MM.1S (cell line): ENCODE measurements around the gene ZIM2.

Experiments used
- DNase-seq: peaks from one replicate; pipeline ENCODE4 v3.0.0-alpha.2; 2015
- H2AFZ ChIP-seq: fragments of 300-600 bp; sonication (generic); 2 replicates; pipeline ENCODE4 v1.6.0; 2016; ENCODE audit warnings: antibody characterized with exemption, low read length
- H3F3A ChIP-seq: fragments of 300-600 bp; sonication (generic); 2 replicates; pipeline ENCODE4 v1.6.1; 2016; ENCODE audit warnings: mild to moderate bottlenecking, antibody characterized with exemption, low read length, moderate library complexity, mixed read lengths; ENCODE audit not compliant: insufficient read depth
- H3K27ac ChIP-seq: fragments of 300-600 bp; sonication (generic); 2 replicates; pipeline ENCODE4 v1.5.1; 2016; ENCODE audit warnings: mild to moderate bottlenecking, low read length
- H3K27me3 ChIP-seq: fragments of 300-600 bp; sonication (generic); replicated peaks from 2 replicates; pipeline ENCODE4 v1.6.0; 2016; ENCODE audit warnings: low read length; ENCODE audit not compliant: insufficient read depth
- H3K36me3 ChIP-seq: fragments of 300-600 bp; sonication (generic); replicated peaks from 2 replicates; pipeline ENCODE4 v1.6.1; 2016; ENCODE audit warnings: mild to moderate bottlenecking, low read length, mixed read lengths; ENCODE audit not compliant: insufficient read depth
- H3K4me1 ChIP-seq: fragments of 300-600 bp; sonication (generic); 2 replicates; pipeline ENCODE4 v1.6.1; 2016; ENCODE audit warnings: low read length, mixed read lengths
- H3K4me2 ChIP-seq: fragments of 300-600 bp; sonication (generic); 2 replicates; pipeline ENCODE4 v1.6.0; 2016; ENCODE audit warnings: low read depth, low read length
- H3K4me3 ChIP-seq: fragments of 300-600 bp; sonication (generic); 2 replicates; pipeline ENCODE4 v1.5.1; 2016; ENCODE audit warnings: low read length, mixed read lengths
- H3K79me2 ChIP-seq: fragments of 300-600 bp; sonication (generic); 2 replicates; pipeline ENCODE4 v1.6.1; 2016; ENCODE audit warnings: mixed run types, low read length, mixed read lengths
- H3K9ac ChIP-seq: fragments of 300-600 bp; sonication (generic); 2 replicates; pipeline ENCODE4 v1.6.1; 2016; ENCODE audit warnings: low read length, mixed read lengths
- H3K9me2 ChIP-seq: fragments of 300-600 bp; sonication (generic); replicated peaks from 2 replicates; pipeline ENCODE4 v1.6.1; 2016; ENCODE audit warnings: mild to moderate bottlenecking, low read length, mixed read lengths; ENCODE audit not compliant: insufficient read depth
- H3K9me3 ChIP-seq: fragments of 300-600 bp; sonication (generic); replicated peaks from 2 replicates; pipeline ENCODE4 v1.6.1; 2016; ENCODE audit warnings: mild to moderate bottlenecking, low read length, mixed read lengths; ENCODE audit not compliant: insufficient read depth
- H4K20me1 ChIP-seq: fragments of 300-600 bp; sonication (generic); 2 replicates; pipeline ENCODE4 v1.6.1; 2016; ENCODE audit warnings: mild to moderate bottlenecking, low read length, moderate library complexity, mixed read lengths; ENCODE audit not compliant: insufficient read depth
- EZH2 ChIP-seq: fragments of 300-600 bp; sonication (generic); optimal IDR thresholded peaks from 2 replicates; pipeline ENCODE3; 2017; ENCODE audit warnings: low read depth, mild to moderate bottlenecking, antibody characterized with exemption, low read length, mixed read lengths
- EZH2phosphoT487 ChIP-seq: fragments of 300-600 bp; sonication (generic); IDR thresholded peaks from 2 replicates; pipeline ENCODE4 v1.6.1; 2018; ENCODE audit warnings: antibody characterized with exemption, low read length
- TF ChIP-seq, protein P1 (sequence below): fragments of 300-600 bp; sonication (generic); IDR thresholded peaks from 2 replicates; pipeline ENCODE4 v1.5.1; 2016; ENCODE audit warnings: antibody characterized with exemption, low read length, mixed read lengths

The ZIM2 gene

DNA sequence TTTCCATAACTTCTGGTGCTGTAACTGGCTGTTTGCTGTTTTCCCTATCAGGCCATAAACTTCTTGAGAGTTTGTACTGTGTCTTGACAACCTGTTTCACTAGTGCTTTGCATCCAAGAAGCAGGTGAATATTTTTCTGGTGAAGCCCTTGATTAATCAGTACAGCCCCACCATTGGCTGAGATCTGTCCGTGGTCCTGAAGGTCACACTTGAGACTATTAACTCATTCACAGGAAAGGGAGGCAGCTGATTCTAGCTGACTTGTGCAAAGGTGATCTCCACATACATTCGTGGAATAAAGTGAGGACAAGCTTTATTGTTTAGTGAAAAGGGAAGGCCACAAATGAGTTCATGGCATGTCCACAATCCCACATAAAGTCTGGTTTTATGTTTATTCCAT, 107.5 kb downstream of the ZIM2 start:
- TF ChIP-seq EZH2, result no peak
- no peak for TF ChIP-seq EZH2phosphoT487
- TF ChIP-seq, protein P1, sequence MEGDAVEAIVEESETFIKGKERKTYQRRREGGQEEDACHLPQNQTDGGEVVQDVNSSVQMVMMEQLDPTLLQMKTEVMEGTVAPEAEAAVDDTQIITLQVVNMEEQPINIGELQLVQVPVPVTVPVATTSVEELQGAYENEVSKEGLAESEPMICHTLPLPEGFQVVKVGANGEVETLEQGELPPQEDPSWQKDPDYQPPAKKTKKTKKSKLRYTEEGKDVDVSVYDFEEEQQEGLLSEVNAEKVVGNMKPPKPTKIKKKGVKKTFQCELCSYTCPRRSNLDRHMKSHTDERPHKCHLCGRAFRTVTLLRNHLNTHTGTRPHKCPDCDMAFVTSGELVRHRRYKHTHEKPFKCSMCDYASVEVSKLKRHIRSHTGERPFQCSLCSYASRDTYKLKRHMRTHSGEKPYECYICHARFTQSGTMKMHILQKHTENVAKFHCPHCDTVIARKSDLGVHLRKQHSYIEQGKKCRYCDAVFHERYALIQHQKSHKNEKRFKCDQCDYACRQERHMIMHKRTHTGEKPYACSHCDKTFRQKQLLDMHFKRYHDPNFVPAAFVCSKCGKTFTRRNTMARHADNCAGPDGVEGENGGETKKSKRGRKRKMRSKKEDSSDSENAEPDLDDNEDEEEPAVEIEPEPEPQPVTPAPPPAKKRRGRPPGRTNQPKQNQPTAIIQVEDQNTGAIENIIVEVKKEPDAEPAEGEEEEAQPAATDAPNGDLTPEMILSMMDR, result no peak
- no peaks in the 10 kb centered on the region for H4K20me1 ChIP-seq
- H3K36me3 ChIP-seq, result no peaks in the 10 kb centered on the region
- no peak overlapping the region for H2AFZ ChIP-seq
- H3K79me2 ChIP-seq, result no peaks in the 10 kb centered on the region
- H3K4me3 ChIP-seq, result no peak overlapping the region
- H3K27ac ChIP-seq, result no peak overlapping the region
- no peaks in the 10 kb centered on the region for H3K9me3 ChIP-seq
- no peak overlapping the region for H3K9ac ChIP-seq
- no peak overlapping the region for H3K4me2 ChIP-seq
- H3F3A ChIP-seq, result no peaks in the 10 kb centered on the region
- DNase-seq, result peak; percentile 7
- H3K9me2 ChIP-seq, result no peaks in the 10 kb centered on the region
- no peaks in the 10 kb centered on the region for H3K4me1 ChIP-seq
- no peaks in the 10 kb centered on the region for H3K27me3 ChIP-seq

DNA sequence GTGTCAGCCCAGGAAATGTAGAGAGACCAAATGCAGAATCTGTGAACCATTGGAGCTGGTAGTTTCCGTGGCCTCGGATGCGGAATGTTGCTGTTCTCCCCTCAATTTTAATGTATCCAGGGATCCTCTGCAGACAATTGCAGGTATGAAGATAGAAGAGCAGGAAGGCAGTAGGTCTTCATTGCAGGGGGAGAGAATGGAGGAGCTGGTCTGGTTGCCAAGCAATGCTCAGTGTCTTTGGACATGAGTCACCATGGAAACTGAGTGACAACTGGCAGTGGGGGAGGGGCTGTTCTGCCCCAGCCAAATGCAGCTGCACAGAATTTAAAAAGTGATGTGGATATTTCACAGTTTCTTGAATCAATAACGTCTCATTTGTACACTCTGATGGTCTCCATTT, 112.8 kb downstream of the ZIM2 start:
- Histone ChIP-seq H3K9me3 (no peaks in the 10 kb centered on the region; the same call in 1 of the 2 replicates), H3K4me2 (no peak overlapping the region)
- TF ChIP-seq EZH2 (no peak), EZH2phosphoT487 (no peak)
- TF ChIP-seq, protein P1, result no peak

DNA sequence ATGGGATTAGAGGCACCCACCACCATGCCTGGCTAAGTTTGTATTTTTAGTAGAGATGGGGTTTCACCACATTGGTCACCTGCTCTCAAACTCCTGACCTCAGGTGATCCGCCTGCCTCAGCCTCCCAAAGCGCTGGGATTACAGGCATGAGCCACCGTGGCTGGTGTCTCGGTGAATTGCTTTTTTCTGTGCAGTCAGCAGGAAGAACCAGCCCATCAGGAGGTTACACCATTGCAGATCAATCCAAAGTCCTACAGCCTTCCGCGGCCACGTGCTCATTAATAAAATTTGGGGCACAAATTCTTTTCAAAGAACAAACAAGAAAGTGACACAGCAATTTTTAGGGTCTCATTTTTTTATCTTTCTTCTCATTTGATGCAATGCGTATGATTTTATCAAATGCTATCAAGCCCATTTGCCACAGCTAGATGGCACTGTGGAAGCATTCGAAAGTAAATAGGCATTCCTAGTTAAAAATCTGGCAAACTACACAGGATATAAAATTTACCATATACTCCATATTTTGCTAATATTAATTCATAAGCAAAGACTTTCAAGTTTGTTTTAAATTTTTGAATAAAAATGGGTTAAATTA, 114.6 kb downstream of the ZIM2 start:
- Histone ChIP-seq H3K4me3 (no peak overlapping the region), H3K9me3 (no peaks in the 10 kb centered on the region; the same call in 1 of the 2 replicates)
- no peak for DNase-seq

More for the DNA sequence above, 112.8 kb downstream of the ZIM2 start:
- H2AFZ ChIP-seq, result no peak overlapping the region
- no peak overlapping the region for H3K9ac ChIP-seq
- no peak overlapping the region for H3K27ac ChIP-seq
- no peaks in the 10 kb centered on the region for H3K4me1 ChIP-seq
- no peaks in the 10 kb centered on the region for H3K9me2 ChIP-seq
- no peaks in the 10 kb centered on the region for H4K20me1 ChIP-seq
- H3F3A ChIP-seq, result no peaks in the 10 kb centered on the region
- H3K36me3 ChIP-seq, result no peaks in the 10 kb centered on the region
- no peak for DNase-seq
- H3K27me3 ChIP-seq, result no peaks in the 10 kb centered on the region
- no peak overlapping the region for H3K4me3 ChIP-seq
- H3K79me2 ChIP-seq, result no peaks in the 10 kb centered on the region

More for the DNA sequence above, 114.6 kb downstream of the ZIM2 start:
- no peaks in the 10 kb centered on the region for H3K4me1 ChIP-seq
- no peak overlapping the region for H2AFZ ChIP-seq
- no peaks in the 10 kb centered on the region for H4K20me1 ChIP-seq
- no peaks in the 10 kb centered on the region for H3K36me3 ChIP-seq
- no peak overlapping the region for H3K27ac ChIP-seq
- no peaks in the 10 kb centered on the region for H3K27me3 ChIP-seq
- no peak overlapping the region for H3K9ac ChIP-seq
- H3K9me2 ChIP-seq, result no peaks in the 10 kb centered on the region
- TF ChIP-seq EZH2, result no peak
- no peak for TF ChIP-seq EZH2phosphoT487
- TF ChIP-seq, protein P1, result no peak
- H3F3A ChIP-seq, result no peaks in the 10 kb centered on the region
- no peak overlapping the region for H3K4me2 ChIP-seq
- H3K79me2 ChIP-seq, result no peaks in the 10 kb centered on the region
